Spleen (tissue), 11 donors: ENCODE results near the gene AKR1A1. TPM values are rescaled to one million over a fixed set of nuclear protein-coding genes. Genes with fewer than 3 reads are reported as not detected.
"Not testable (repeated sequence)": the region's sequence is repeated elsewhere in the genome, so short reads cannot be mapped to it uniquely, and the experiment has no call there.

Experiments used
- DNase-seq: peaks from one replicate; pipeline ENCODE4 v3.0.0-alpha.2; 2020
- H3K27ac ChIP-seq, 8 donors: fragments of 200-600 bp; sonication (generic) in 7 of 8; 1 replicate in 4 of 8; 2 replicates in 4 of 8; pipeline versions ENCODE4 v1.5.0 to v1.8.0; 2016 to 2021; ENCODE audit warnings: inconsistent platforms in 4 of 8, mild to moderate bottlenecking in 4 of 8, moderate library complexity in 1 of 8
- H3K27me3 ChIP-seq, 7 donors: fragments of 200-600 bp; sonication (generic) in 6 of 7; replicated peaks in 1 of 7; 1 replicate in 4 of 7; 2 replicates in 3 of 7; pipeline versions ENCODE4 v1.5.0 to v1.8.0; 2016 to 2021; ENCODE audit warnings: inconsistent platforms in 3 of 7, mild to moderate bottlenecking in 1 of 7
- H3K36me3 ChIP-seq, 6 donors: fragments of 200-600 bp; sonication (generic) in 5 of 6; 1 replicate in 4 of 6; 2 replicates in 2 of 6; pipeline versions ENCODE4 v1.5.0 to v1.8.0; 2016 to 2021; ENCODE audit warnings: inconsistent platforms in 2 of 6
- H3K4me1 ChIP-seq, 6 donors: fragments of 200-600 bp; sonication (generic) in 5 of 6; 1 replicate in 3 of 6; 2 replicates in 3 of 6; pipeline versions ENCODE4 v1.5.0 to v1.8.0; 2016 to 2021; ENCODE audit warnings: inconsistent platforms in 3 of 6
- H3K4me3 ChIP-seq, 8 donors: fragments of 200-600 bp; sonication (generic) in 7 of 8; 1 replicate in 4 of 8; 2 replicates in 4 of 8; pipeline versions ENCODE4 v1.5.0 to v1.8.0; 2016 to 2021; ENCODE audit warnings: inconsistent platforms in 4 of 8, mild to moderate bottlenecking in 4 of 8, moderate library complexity in 2 of 8
- H3K9me3 ChIP-seq, 8 donors: fragments of 200-600 bp; sonication (generic) in 7 of 8; 1 replicate in 4 of 8; 2 replicates in 4 of 8; pipeline versions ENCODE4 v1.5.0 to v1.8.0; 2016 to 2021; ENCODE audit warnings: inconsistent platforms in 4 of 8
- POLR2A ChIP-seq, 3 donors: fragments of 450-650 bp; IDR thresholded peaks; one replicate each; pipeline ENCODE4 v1.5.1; 2017; ENCODE audit warnings: antibody characterized with exemption in 3 of 3, mild to moderate bottlenecking in 1 of 3
- POLR2AphosphoS5 ChIP-seq, 3 donors: sonication (generic); formaldehyde crosslinking; IDR thresholded peaks; one replicate each; pipeline ENCODE4 v1.5.1; 2017; ENCODE audit warnings: antibody characterized with exemption in 3 of 3
- WGBS, 5 donors: extraction: QIAGEN DNeasy Blood & Tissue Kit in 3 of 5; methylation state at CpG; one replicate each; pipeline versions ENCODE4 v1.1.5 to v1.1.7; 2013 to 2018; 5-methylcytosine and 5-hydroxymethylcytosine counted together
- intact Hi-C: fragments of 100-400 bp; cut with DNase I; formaldehyde crosslinking; loops from one replicate; pipeline ENCODE4 v1.15.0; 2023; ENCODE audit warnings: low total_unique reads
- polyA plus RNA-seq, 3 donors: library from polyadenylated mRNA; stranded (reverse); fragments of 200-250 nt; gene quantifications; one replicate each; pipeline ENCODE4 v1.2.1, GENCODE V29; 2013
- total RNA-seq, 7 donors: library from RNA; depleted of rRNA in 3 of 7; stranded (reverse); fragments of >200 nt in 3 of 7; fragmentation: NEBNext Ultra II Directional in 4 of 7; extraction: Animal tissue kit (Norgen Biotek cat#: 25700) in 4 of 7; gene quantifications; one replicate each; pipeline versions ENCODE4 v1.1.0 to v1.2.1, GENCODE V29; 2016 to 2021
- TF ChIP-seq, protein P1 (sequence below), 11 experiments: fragments of 200-600 bp in 7 of 11; fragments of 450-650 bp in 4 of 11; sonication (generic) in 4 of 11; IDR thresholded peaks in 8 of 11; conservative IDR thresholded peaks in 3 of 11; 1 replicate in 7 of 11; 2 replicates in 4 of 11; pipeline versions ENCODE4 v1.4.0 to v1.8.0; 2016 to 2021; ENCODE audit warnings: antibody characterized with exemption in 11 of 11, inconsistent platforms in 4 of 11, mild to moderate bottlenecking in 1 of 11
- donor health status: healthy with polysubstance abuse.
- donor health status: DM: no; HTN: no; CAD: no; lungs with moderate emphysema.
- donor health status: DM: no; HTN: no; CAD: no.
- donor health status: Bipolar disorder and iron deficiency.
- donor health status: healthy.
- donor health status: DM: no; HTN: no; CAD: no.
- donor health status: DM: yes; HTN: yes; CAD: no.

Gene AKR1A1
- total and polyA plus RNA-seq, 10 donors, result 68.8 to 150 (median 130) TPM

DNA sequence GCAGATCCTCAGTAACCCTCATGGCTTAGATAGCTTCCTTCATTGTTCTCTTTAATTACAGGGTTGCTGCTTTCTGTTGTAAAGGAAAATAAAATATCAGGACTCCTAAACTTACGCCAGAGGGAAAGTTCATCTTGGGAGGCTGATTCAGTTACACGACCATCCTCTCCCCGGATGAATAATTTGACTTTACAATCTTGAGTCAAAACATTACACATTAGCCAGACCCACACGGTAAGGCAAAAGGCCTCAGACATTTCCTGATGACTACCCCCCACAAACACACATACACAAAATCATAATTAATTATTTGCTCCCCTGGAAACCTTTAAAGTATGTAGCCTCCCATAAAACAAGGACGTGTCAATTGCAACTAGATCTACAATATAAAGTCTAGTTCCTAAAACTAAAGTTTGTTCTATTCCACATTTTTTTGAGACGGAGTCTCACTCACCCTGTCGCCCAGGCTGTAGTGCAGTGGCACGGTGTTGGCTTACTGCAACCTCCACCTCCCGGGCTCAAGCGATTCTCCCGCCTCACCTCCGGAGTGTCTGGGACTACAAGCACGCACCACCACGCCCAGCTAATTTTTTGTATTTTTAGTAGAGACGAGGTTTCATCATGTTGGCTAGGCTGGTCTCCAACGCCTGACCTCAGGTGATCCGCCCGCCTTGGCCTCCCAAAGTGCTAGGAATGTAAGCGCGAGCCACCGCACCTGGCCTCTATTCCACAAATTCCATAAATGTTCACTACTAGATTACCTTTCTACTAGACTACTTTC, 28.1 kb upstream of the AKR1A1 start:
- H3K4me1 ChIP-seq, result peaks cover 14 to 43% (median 26%) of the 10 kb centered on the region in 6 donors
- H3K27me3 ChIP-seq, result no peaks in the 10 kb centered on the region
- H3K4me3 ChIP-seq, result peak overlapping the region; percentile 73 to 95 (median 88)
- H3K9me3 ChIP-seq, result no peaks in the 10 kb centered on the region
- intact Hi-C loops, result no loop called here
- 80 to 85% (median 83%) methylated on average over 21 of the region's 21 CpGs for WGBS, 5 donors
- H3K27ac ChIP-seq, result peak overlapping the region; percentile 86 to 94 (median 92)
- TF ChIP-seq POLR2AphosphoS5 (IDR thresholded peaks at IDR 0.05) (no peak), POLR2A (IDR thresholded peaks at IDR 0.05) (no peak)
- TF ChIP-seq, protein P1, sequence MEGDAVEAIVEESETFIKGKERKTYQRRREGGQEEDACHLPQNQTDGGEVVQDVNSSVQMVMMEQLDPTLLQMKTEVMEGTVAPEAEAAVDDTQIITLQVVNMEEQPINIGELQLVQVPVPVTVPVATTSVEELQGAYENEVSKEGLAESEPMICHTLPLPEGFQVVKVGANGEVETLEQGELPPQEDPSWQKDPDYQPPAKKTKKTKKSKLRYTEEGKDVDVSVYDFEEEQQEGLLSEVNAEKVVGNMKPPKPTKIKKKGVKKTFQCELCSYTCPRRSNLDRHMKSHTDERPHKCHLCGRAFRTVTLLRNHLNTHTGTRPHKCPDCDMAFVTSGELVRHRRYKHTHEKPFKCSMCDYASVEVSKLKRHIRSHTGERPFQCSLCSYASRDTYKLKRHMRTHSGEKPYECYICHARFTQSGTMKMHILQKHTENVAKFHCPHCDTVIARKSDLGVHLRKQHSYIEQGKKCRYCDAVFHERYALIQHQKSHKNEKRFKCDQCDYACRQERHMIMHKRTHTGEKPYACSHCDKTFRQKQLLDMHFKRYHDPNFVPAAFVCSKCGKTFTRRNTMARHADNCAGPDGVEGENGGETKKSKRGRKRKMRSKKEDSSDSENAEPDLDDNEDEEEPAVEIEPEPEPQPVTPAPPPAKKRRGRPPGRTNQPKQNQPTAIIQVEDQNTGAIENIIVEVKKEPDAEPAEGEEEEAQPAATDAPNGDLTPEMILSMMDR (IDR thresholded peaks at IDR 0.05 in 8 of 11, conservative IDR thresholded peaks at IDR 0.05 in 3 of 11), result no peak
- peak; percentile 65 for DNase-seq
- H3K36me3 ChIP-seq, result peaks cover 0 to 13% (median 2%) of the 10 kb centered on the region in 6 donors

DNA sequence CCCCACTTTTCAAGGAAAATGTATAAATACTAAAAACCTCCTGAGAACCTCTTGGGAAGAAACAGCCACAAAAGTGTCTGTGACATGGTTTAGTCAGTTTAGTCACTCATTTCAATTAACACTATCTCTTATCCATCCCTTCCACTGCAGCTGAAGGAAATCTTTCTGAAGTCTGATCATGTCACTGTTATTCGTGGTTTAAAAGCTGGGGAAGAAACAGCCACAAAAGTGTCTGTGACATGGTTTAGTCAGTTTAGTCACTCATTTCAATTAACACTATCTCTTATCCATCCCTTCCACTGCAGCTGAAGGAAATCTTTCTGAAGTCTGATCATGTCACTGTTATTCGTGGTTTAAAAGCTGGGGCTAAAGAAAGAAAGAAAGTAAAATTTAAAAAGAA, 27.1 kb upstream of the AKR1A1 start:
- DNase-seq, H3K27me3 ChIP-seq, H3K9me3 ChIP-seq, H3K36me3 ChIP-seq, H3K27ac ChIP-seq, intact Hi-C loops, H3K4me3 ChIP-seq: not testable (repeated sequence)
- H3K4me1 ChIP-seq, result peaks cover 14 to 35% (median 22%) of the 10 kb centered on the region in 6 donors
- 33 to 53% (median 48%) methylated on average over 2 of the region's 2 CpGs for WGBS, 5 donors

DNA sequence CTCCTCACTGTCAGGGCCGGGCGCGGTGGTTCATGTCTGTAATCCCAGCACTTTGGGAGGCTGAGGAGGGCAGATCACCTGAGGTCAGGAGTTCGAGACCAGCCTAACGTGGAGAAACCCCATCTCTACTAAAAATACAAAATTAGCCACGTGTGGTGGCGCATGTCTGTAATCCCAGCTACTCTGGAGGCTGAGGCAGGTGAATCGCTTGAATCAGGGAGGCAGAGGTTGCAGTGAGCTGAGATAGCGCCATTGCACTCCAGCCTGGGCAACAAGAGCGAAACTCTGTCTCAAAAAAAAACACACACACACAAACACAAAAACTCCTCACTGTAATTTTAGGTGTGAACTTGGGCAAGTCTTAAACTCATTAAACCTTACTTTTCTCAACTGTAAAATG, 26.7 kb upstream of the AKR1A1 start:
- DNase-seq, result peak; percentile 32
- H3K36me3 ChIP-seq, intact Hi-C loops, H3K27ac ChIP-seq, H3K27me3 ChIP-seq, H3K4me3 ChIP-seq, H3K9me3 ChIP-seq: not testable (repeated sequence)
- 87 to 90% (median 89%) methylated on average over 10 of the region's 10 CpGs for WGBS, 5 donors
- peaks cover 10 to 31% (median 18%) of the 10 kb centered on the region in 6 donors for H3K4me1 ChIP-seq

DNA sequence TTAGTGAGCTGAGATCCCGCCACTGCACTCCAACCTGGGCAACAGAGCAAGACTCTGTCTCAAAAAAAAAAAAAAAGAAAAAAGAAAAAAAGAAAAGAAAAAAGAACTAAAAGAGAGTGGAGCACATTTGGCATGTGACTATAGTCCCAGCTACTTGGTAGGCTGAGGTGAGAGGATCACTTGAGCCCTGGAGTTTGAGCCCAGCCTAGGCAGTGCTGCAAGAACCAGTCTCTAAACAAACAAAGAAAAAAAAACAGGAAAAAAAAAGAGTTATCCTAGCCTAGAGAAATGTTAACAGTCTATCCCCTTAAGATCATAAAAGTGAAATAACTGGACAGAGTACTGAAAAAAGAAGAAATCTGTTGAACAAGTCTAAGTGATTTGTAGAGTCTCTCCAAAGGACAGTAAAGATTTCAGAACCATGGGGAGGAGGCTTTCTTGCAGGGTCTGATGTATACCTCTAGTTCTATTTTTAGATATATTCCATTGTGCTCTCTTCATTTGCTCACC, 24.4 kb upstream of the AKR1A1 start:
- H3K9me3 ChIP-seq, result no peaks in the 10 kb centered on the region
- no peaks in the 10 kb centered on the region for H3K36me3 ChIP-seq
- WGBS, 5 donors, result 85 to 100% (median 94%) methylated on average over 1 of the region's 1 CpG
- intact Hi-C loops, result no loop called here
- no peak overlapping the region for H3K27ac ChIP-seq
- no peak for DNase-seq
- H3K4me1 ChIP-seq, result peaks cover 0 to 10% (median 6%) of the 10 kb centered on the region in 6 donors
- TF ChIP-seq POLR2AphosphoS5 (IDR thresholded peaks at IDR 0.05) (no peak), POLR2A (IDR thresholded peaks at IDR 0.05) (no peak)
- TF ChIP-seq, protein P1 (IDR thresholded peaks at IDR 0.05 in 8 of 11, conservative IDR thresholded peaks at IDR 0.05 in 3 of 11), result no peak
- no peaks in the 10 kb centered on the region for H3K27me3 ChIP-seq
- H3K4me3 ChIP-seq, result no peak overlapping the region

DNA sequence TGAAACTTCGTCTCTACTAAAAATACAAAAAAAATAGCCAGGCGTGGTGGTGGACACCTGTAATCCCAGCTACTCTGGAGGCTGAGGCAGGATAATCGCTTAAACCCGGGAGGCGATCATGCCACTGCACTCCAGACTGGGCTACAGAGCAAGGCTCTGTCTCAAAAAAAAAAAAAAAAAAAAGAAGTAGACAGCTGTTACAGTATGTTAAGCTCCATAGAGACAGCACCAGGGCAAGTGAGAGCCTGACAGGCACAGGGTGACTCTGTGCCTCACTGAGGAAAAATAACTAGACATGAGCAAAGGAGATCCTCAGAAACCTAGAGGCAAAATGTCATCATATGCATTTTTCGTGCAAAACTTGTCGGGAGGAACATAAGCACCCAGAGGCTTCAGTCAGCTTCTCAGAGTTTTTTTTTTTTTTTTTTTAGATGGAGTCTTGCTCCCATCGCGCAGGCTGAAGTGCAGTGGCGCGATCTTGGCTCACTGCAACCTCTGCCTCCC, 19.9 kb upstream of the AKR1A1 start:
- intact Hi-C loops, result no loop called here

More for the DNA sequence above, 19.9 kb upstream of the AKR1A1 start:
- no peaks in the 10 kb centered on the region for H3K36me3 ChIP-seq
- TF ChIP-seq POLR2A (IDR thresholded peaks at IDR 0.05) (no peak), POLR2AphosphoS5 (IDR thresholded peaks at IDR 0.05) (no peak)
- TF ChIP-seq, protein P1 (IDR thresholded peaks at IDR 0.05 in 8 of 11, conservative IDR thresholded peaks at IDR 0.05 in 3 of 11), result no peak
- DNase-seq, result no peak
- no peak overlapping the region for H3K27ac ChIP-seq
- no peaks in the 10 kb centered on the region for H3K27me3 ChIP-seq
- WGBS, 5 donors, result 94 to 98% (median 96%) methylated on average over 11 of the region's 11 CpGs
- peaks cover 0 to 5% (median 0%) of the 10 kb centered on the region in 6 donors for H3K4me1 ChIP-seq
- no peak overlapping the region for H3K4me3 ChIP-seq
- no peaks in the 10 kb centered on the region for H3K9me3 ChIP-seq
